ENCODE measurements around the gene MTLN. TPM values are rescaled to one million over a fixed set of nuclear protein-coding genes. Genes with fewer than 3 reads are reported as not detected.
"Not testable (repeated sequence)": the region's sequence is repeated elsewhere in the genome, so short reads cannot be mapped to it uniquely, and the experiment has no call there.

The MTLN gene
- total and polyA plus RNA-seq, 2 experiments from 2014 or later = 70.3 to 125 TPM

DNA sequence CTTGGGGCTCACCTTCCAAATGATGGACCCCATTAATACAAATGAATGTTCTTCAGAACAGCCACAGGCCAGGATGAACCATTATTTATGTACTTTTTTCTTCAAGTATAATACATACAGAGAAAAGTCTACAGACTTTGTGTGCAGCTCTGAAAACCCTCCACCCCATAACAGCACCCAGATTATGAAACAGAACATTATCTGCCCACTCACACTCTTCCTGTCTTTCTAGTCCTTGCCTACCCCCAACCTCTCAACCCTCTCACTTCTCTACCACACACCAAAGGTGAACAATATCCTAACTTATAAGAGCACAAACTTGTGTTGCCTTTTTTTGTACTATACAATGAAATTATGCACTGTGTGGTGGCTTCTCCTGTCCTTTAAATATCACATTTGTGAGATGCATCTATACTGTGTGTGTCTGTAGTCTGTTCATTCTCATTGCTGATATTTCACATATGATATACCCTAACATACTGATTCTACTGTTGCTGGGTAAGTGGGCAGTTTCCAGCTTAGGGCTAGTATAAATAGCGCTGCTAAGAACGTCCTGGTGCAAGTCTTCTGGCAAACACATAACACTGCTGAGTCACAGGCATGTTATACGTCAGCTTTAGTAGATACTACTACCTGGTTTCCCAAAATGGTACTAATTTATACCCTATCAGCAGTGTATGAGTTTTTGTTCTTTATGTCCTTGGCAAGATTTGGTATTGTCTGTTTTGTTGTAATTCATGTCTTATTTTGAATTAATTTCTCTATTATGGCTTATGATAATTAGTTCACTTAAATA lies 6.5 kb downstream of the MTLN start:
- H4K20me1 ChIP-seq (ENCODE audit: insufficient read depth) = no peaks in the 10 kb centered on the region
- H3K9ac ChIP-seq = no peak overlapping the region; the same call in 1 of the 2 replicates
- H3F3A ChIP-seq (ENCODE audit: insufficient read depth) = peaks cover 13% of the 10 kb centered on the region
- no peaks in the 10 kb centered on the region for H3K9me3 ChIP-seq (ENCODE audit: low read depth)
- DNase-seq = peak; percentile 34
- H2AFZ ChIP-seq = peak overlapping the region; percentile 97
- H3K79me2 ChIP-seq (ENCODE audit: insufficient read depth) = peaks cover under 1% of the 10 kb centered on the region; the same call in 1 of the 2 replicates
- in situ Hi-C loops (cut with MboI) = no loop called here
- peaks cover 5% of the 10 kb centered on the region; the same call in 1 of the 2 replicates for H3K4me1 ChIP-seq (ENCODE audit: insufficient read depth)
- H3K4me2 ChIP-seq (ENCODE audit: unreplicated experiment) = peak overlapping the region; percentile 100
- H3K4me3 ChIP-seq = peak overlapping the region; percentile 80; the same call in 1 of the 2 replicates
- TF ChIP-seq EZH2phosphoT487 (IDR thresholded peaks at IDR 0.05; ENCODE audit: insufficient read depth, low read depth) (no peak), EZH2 (IDR thresholded peaks at IDR 0.05; ENCODE audit: insufficient read depth, poor library complexity, severe bottlenecking) (no peak)
- 46 to 50% methylated on average over 3 of the region's 3 CpGs for WGBS, 2 experiments (ENCODE audit: low coverage in 1 of 2, low lambda C conversion rate in 2 of 2, missing lambda C conversion rate in 2 of 2)
- H3K27ac ChIP-seq = no peak overlapping the region
- H3K27me3 ChIP-seq (replicated peaks; ENCODE audit: insufficient read depth) = no peaks in the 10 kb centered on the region
- no peaks in the 10 kb centered on the region for H3K36me3 ChIP-seq (ENCODE audit: low read depth)
- H3K9me2 ChIP-seq (ENCODE audit: insufficient read depth) = no peaks in the 10 kb centered on the region

DNA sequence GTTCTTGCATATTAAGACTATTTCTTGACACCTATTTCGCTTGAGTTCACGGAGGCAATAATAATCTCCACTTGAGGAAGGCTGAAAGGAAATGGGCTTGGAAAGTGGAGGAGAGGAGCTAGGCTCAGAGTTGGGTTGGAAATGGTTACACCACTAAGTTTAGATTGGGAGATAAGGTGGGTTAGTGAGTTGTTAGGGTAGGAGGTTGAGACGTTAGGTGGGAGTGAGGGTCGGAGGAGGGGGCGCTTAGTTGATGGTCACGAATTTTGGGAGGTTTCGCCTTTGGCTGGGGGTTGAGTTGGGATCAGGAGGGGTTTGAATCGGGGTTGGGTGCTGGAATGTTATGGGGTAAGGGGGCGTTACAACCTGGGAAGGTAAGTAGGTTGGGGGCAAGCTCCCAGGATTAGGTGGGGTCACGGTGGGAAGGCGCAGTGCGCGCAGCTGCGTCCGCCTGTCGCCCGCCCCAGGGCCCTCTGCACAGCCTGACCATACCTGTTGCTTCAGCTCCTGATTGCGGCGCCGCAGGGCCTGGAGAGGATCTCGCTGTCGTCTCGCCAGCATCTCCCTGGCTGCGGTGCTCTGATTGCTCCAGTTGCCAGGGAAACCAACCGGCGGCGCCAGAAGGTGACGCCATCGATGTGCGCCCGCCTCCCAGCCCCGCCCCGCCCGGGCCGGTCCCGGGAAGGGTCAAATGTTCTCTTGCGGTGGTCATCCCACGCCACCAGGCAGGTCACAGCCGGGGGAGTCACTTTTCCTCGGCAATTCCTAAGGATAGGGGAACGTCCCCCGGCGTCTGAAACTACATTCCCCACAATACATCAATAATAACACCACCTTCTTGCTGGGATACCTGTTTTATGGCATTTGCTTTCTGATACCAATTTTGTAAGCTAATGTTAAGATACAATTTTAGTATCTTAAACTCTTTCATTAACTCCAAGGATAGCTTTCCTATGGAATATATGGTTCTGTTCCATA lies 7.7 kb downstream of the MTLN start, which contains the start of gene NPHP1:
Gene NPHP1, minus strand, starts transcription at position 606 of the 978 bp plus-strand sequence. Its CDS starts 45 bp downstream, at position 561.
- H2AFZ ChIP-seq = peak within 1 kb of the TSS; percentile 97
- H3K27me3 ChIP-seq (replicated peaks; ENCODE audit: insufficient read depth) = no peaks in the 10 kb centered on the region
- TF ChIP-seq EZH2phosphoT487 (IDR thresholded peaks at IDR 0.05; ENCODE audit: insufficient read depth, low read depth) (no peak), EZH2 (IDR thresholded peaks at IDR 0.05; ENCODE audit: insufficient read depth, poor library complexity, severe bottlenecking) (no peak)
- H3K36me3 ChIP-seq (ENCODE audit: low read depth) = no peaks in the 10 kb centered on the region
- peak within 1 kb of the TSS; percentile 51 for H3K27ac ChIP-seq
- H3K4me1 ChIP-seq (ENCODE audit: insufficient read depth) = peaks cover 5% of the 10 kb centered on the region; the same call in 1 of the 2 replicates
- no peaks in the 10 kb centered on the region for H3K79me2 ChIP-seq (ENCODE audit: insufficient read depth)
- H3F3A ChIP-seq (ENCODE audit: insufficient read depth) = peaks cover 13% of the 10 kb centered on the region
- H3K9me2 ChIP-seq (ENCODE audit: insufficient read depth) = no peaks in the 10 kb centered on the region
- H3K4me3 ChIP-seq = peak within 1 kb of the TSS; percentile 80
- H3K9me3 ChIP-seq (ENCODE audit: low read depth) = no peaks in the 10 kb centered on the region
- no peaks in the 10 kb centered on the region for H4K20me1 ChIP-seq (ENCODE audit: insufficient read depth)
- in situ Hi-C loops (cut with MboI) = no loop called here
- peak within 1 kb of the TSS; percentile 100 for H3K4me2 ChIP-seq (ENCODE audit: unreplicated experiment)
- peak; percentile 94 for DNase-seq
- WGBS, 2 experiments (ENCODE audit: low coverage in 1 of 2, low lambda C conversion rate in 2 of 2, missing lambda C conversion rate in 2 of 2) = 2 to 3% methylated on average over 34 to 40 of the region's 43 CpGs
- H3K9ac ChIP-seq = peak within 1 kb of the TSS; percentile 87

DNA sequence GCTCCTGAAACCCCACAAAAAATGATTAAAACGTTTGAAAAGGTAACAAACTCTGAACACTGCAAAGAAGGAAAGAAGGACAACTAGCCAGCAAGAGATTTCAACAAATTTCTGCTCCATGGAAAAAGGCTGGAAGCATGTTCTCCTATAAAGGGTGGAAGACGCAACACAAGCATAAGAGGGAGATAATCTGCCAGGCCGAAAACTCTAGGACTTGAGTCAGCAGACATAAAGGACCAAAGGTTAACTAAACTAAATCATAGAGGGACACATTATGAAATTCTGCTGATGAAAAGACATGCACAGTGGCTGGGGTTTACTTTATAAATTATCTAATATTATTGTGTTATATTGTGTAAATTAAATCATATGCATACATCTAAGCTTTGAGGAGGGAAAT lies 14.3 kb downstream of the MTLN start:
- no peaks in the 10 kb centered on the region for H3K9me2 ChIP-seq (ENCODE audit: insufficient read depth)
- no peak for DNase-seq
- H3K27ac ChIP-seq = no peak overlapping the region
- no peaks in the 10 kb centered on the region for H3K79me2 ChIP-seq (ENCODE audit: insufficient read depth)
- H3K36me3 ChIP-seq (ENCODE audit: low read depth) = no peaks in the 10 kb centered on the region
- in situ Hi-C loops (cut with MboI) = no loop called here
- H3F3A ChIP-seq (ENCODE audit: insufficient read depth) = no peaks in the 10 kb centered on the region
- H3K9me3 ChIP-seq (ENCODE audit: low read depth) = no peaks in the 10 kb centered on the region
- H3K27me3 ChIP-seq (replicated peaks; ENCODE audit: insufficient read depth) = no peaks in the 10 kb centered on the region
- WGBS, 2 experiments (ENCODE audit: low coverage in 1 of 2, low lambda C conversion rate in 2 of 2, missing lambda C conversion rate in 2 of 2) = 80 to 85% methylated on average over 3 of the region's 3 CpGs
- TF ChIP-seq EZH2 (IDR thresholded peaks at IDR 0.05; ENCODE audit: insufficient read depth, poor library complexity, severe bottlenecking) (no peak), EZH2phosphoT487 (IDR thresholded peaks at IDR 0.05; ENCODE audit: insufficient read depth, low read depth) (no peak)
- H3K9ac ChIP-seq = no peak overlapping the region
- no peak overlapping the region for H3K4me2 ChIP-seq (ENCODE audit: unreplicated experiment)
- no peaks in the 10 kb centered on the region for H4K20me1 ChIP-seq (ENCODE audit: insufficient read depth)
- H3K4me1 ChIP-seq (ENCODE audit: insufficient read depth) = no peaks in the 10 kb centered on the region
- H2AFZ ChIP-seq = no peak overlapping the region
- no peak overlapping the region for H3K4me3 ChIP-seq

DNA sequence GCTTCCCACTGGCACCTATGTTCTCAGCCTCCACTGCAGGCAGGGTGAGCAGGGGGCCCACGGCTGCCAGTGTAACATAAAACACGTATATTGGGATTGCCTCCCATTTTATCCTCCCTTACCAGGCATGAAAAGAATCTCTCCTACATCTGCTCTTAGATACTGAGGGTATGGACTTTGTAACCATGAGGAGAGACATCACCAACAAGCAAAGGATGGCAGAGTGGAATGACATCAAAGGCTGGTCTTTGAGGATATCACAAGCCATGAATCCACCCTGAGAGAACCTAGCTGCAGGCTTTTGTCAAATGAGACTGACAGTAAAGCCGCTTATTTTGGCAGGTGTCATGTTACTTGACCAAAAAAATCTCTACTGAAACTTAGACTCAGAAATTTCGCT lies 14.9 kb downstream of the MTLN start:
- no peak overlapping the region for H2AFZ ChIP-seq
- in situ Hi-C loops (cut with MboI) = no loop called here
- no peaks in the 10 kb centered on the region for H3K9me2 ChIP-seq (ENCODE audit: insufficient read depth)
- TF ChIP-seq EZH2 (IDR thresholded peaks at IDR 0.05; ENCODE audit: insufficient read depth, poor library complexity, severe bottlenecking) = no peak
- no peak for TF ChIP-seq EZH2phosphoT487 (IDR thresholded peaks at IDR 0.05; ENCODE audit: insufficient read depth, low read depth)
- no peaks in the 10 kb centered on the region for H3K9me3 ChIP-seq (ENCODE audit: low read depth)
- 71 to 76% methylated on average over 4 of the region's 4 CpGs for WGBS, 2 experiments (ENCODE audit: low coverage in 1 of 2, low lambda C conversion rate in 2 of 2, missing lambda C conversion rate in 2 of 2)
- DNase-seq = no peak
- H3K4me1 ChIP-seq (ENCODE audit: insufficient read depth) = no peaks in the 10 kb centered on the region
- no peaks in the 10 kb centered on the region for H4K20me1 ChIP-seq (ENCODE audit: insufficient read depth)
- no peak overlapping the region for H3K9ac ChIP-seq
- no peak overlapping the region for H3K4me2 ChIP-seq (ENCODE audit: unreplicated experiment)
- no peaks in the 10 kb centered on the region for H3K36me3 ChIP-seq (ENCODE audit: low read depth)
- no peaks in the 10 kb centered on the region for H3F3A ChIP-seq (ENCODE audit: insufficient read depth)
- no peaks in the 10 kb centered on the region for H3K79me2 ChIP-seq (ENCODE audit: insufficient read depth)
- no peaks in the 10 kb centered on the region for H3K27me3 ChIP-seq (replicated peaks; ENCODE audit: insufficient read depth)
- H3K27ac ChIP-seq = no peak overlapping the region
- no peak overlapping the region for H3K4me3 ChIP-seq

DNA sequence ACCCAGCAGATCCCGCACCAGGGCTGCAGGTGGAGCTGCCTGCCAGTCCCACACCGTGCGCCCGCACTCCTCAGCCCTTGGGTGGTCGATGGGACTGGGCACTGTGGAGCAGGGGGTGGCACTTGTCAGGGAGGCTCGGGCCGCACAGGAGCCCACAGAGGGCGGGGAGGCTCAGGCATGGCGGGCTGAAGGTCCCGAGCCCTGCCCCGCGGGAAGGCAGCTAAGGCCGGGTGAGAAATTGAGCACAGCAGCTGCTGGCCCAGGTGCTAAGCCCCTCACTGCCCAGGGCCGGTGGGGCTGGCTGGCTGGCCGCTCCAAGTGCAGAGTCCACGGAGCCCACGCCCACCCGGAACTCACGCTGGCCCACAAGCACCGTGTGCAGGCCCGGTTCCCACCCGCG lies 22.2 kb downstream of the MTLN start:
- not testable (repeated sequence) for H3K27me3 ChIP-seq (replicated peaks; ENCODE audit: insufficient read depth)

More for the DNA sequence above, 22.2 kb downstream of the MTLN start:
- H2AFZ ChIP-seq; H3K79me2 ChIP-seq (ENCODE audit: insufficient read depth); DNase-seq; H4K20me1 ChIP-seq (ENCODE audit: insufficient read depth); H3K9ac ChIP-seq; H3K4me2 ChIP-seq (ENCODE audit: unreplicated experiment); H3K4me1 ChIP-seq (ENCODE audit: insufficient read depth); H3K9me2 ChIP-seq (ENCODE audit: insufficient read depth); H3F3A ChIP-seq (ENCODE audit: insufficient read depth); H3K36me3 ChIP-seq (ENCODE audit: low read depth); in situ Hi-C loops (cut with MboI); H3K4me3 ChIP-seq; H3K27ac ChIP-seq; H3K9me3 ChIP-seq (ENCODE audit: low read depth): not testable (repeated sequence)
- 92 to 96% methylated on average over 13 to 23 of the region's 23 CpGs for WGBS, 2 experiments (ENCODE audit: low coverage in 1 of 2, low lambda C conversion rate in 2 of 2, missing lambda C conversion rate in 2 of 2)
